Measurements from ENCODE around the gene SLC25A44.
"Not testable (repeated sequence)": the region's sequence is repeated elsewhere in the genome, so short reads cannot be mapped to it uniquely, and the experiment has no call there.

Gene SLC25A44

DNA sequence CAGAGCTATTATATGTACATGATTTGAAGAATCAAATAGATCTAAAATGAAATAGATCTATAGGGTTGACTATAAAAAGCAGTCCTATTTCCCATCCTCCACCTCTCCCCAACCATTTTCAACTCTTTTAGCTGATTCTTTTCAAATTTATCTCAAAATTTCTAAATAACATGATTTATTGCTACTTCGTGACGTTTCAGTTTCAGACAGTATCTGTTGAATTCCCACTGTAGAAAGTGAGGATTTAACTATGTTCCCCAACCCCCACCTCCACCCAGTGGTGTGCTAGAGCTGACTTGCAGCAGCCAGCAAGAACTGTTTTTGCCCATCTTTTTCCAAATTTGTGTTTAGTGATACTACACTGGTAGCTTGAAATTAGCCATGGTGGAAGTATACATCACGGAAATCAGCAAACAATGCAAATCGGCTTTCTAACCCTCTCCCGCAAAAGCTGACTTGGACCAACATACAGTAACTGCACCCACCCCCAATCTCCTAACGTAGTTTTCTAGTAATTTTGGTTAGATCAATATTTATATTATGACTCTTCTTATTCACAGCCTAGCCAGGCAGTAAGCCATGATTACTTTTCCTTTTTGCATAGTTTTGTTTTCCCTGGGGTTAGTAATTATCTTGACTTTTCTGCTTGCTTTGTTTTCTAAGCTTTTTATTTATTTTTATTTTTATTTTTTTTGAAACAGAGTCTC lies 29.6 kb upstream of the SLC25A44 start:
- no peak for DNase-seq

DNA sequence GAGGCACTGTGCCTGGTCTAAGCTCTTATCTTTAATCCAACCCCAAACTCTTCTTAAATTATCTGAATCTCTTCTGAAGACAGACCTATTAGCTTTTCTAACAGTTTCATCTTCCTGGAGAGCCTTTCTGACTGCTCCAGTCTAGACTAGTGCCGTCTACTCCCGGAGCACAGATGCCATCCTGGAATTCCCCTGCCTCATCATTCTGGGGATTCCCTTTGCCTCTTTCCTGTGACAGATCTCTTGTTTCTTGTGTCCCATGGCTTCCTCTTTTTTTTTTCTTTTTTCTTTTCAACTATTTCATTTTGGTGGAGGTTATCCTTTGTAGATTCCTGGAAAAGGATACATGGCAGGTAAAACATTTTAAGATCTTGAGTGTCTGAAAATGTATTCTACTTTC lies 28.8 kb upstream of the SLC25A44 start:
- no peak for DNase-seq

DNA sequence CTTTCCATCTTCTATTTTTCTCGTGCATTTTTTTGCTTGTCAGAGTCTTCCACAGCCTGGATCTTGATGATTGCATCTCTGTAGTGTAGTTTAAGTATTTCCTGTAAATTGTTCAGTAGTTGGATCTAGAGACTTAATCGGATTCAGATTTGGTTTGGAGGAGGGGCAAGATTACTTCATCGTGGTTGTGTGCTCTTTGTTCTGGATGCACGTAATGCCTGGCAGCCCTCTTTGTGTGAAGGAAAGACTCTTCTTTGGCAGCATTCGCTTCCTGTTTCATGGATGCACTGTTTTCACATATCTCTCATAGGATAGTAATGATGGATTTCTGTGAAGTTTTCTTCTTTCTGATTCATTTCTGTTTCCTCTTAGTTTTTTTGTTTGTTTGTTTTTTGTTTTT lies 26.4 kb upstream of the SLC25A44 start:
- DNase-seq, result no peak

DNA sequence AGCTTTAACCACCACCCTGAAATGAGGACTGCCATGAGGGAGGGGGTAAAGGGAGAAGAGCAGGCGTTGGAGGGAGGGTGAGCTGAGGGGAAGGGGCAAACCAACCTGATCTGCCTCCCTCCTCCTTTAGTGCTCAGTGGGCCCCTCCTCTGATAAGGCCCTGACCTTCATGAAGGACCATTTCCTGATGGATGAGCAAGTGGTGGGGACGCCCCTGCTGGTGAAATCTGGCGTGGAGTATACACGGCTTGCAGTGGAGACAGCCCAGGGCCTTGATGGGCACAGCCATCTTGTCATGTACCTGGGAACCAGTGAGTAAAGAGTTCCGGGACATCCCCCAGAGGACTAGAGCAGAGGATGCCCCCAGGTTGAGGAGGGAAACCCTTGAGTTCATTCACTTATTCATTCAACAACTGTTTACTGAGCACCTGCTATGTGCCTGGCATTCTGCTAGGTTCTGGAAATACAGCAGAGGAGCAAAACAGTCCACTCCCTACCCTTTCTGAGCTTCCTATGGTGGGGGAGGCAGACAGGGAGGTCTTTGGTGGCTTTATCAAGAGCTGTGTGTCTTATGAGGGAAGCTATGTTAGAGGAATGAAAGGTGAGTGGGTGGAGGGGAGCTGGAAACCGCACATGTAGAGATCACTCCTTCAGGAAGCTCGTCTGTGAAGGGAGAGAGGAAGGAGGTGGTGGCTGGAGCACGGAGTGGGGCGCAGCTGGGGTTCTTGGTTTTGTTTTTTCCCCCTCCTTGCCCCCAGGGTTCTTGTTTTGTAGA lies 21.0 kb upstream of the SLC25A44 start:
- DNase-seq, result no peak

DNA sequence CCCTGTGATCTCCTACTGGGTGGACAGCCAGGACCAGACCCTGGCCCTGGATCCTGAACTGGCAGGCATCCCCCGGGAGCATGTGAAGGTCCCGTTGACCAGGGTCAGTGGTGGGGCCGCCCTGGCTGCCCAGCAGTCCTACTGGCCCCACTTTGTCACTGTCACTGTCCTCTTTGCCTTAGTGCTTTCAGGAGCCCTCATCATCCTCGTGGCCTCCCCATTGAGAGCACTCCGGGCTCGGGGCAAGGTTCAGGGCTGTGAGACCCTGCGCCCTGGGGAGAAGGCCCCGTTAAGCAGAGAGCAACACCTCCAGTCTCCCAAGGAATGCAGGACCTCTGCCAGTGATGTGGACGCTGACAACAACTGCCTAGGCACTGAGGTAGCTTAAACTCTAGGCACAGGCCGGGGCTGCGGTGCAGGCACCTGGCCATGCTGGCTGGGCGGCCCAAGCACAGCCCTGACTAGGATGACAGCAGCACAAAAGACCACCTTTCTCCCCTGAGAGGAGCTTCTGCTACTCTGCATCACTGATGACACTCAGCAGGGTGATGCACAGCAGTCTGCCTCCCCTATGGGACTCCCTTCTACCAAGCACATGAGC lies 17.2 kb upstream of the SLC25A44 start:
- DNase-seq, result no peak

GRCh38 chr1:156177919-156178654 lies 15.8 kb upstream of the SLC25A44 start:
- no peak for DNase-seq

DNA sequence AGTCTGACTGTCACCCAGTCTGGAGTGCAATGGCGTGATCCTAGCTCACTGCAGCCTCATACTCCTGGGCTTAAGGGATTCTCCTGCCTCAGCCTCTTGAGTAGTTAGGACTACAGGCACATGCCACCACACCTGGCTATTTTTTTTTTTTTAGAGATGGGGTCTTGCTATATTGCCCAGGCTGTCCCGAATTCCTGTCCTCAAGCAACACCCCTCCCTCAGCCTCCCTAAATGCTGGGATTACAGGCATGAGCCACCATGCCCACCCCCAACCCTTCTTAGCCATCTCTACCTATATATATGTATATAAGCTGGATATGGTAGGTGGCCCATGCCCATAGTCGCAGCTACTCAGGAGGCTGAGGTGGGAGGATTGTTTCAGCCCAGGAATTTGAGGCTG lies 13.4 kb upstream of the SLC25A44 start:
- DNase-seq, result no peak

GRCh38 chr1:156181391-156181924 lies 12.4 kb upstream of the SLC25A44 start:
- DNase-seq, result not testable (repeated sequence)

DNA sequence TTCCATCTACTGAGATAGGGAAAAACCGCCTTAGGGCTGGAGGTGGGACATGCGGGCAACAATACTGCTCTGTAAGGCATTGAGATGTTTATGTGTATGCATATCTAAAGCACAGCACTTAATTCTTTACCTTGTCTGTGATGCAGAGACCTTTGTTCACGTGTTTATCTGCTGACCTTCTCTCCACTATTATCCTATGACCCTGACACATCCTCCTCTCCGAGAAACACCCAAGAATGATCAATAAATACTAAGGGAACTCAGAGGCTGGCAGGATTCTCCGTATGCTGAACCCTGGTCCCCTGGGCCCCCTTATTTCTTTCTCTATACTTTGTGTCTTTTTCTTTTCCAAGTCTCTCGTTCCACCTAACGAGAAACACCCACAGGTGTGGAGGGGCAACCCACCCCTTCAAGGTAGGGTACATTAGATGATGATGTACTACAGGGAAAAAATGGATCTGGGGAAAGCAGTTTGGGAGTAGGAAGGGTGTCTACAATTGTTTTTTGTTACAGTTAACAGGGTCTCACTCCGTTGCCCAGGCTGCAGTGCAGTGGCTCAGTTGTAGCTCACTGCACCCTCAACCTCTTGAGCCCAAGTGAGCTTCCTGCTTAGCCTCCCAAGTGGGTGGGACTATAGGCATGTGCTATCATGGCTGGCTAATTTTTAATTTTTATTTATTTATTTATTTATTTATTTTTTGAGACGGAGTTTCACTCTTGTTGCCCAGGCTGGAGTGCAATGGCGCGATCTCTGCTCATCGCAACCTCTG lies 11.7 kb upstream of the SLC25A44 start:
- not testable (repeated sequence) for DNase-seq

DNA sequence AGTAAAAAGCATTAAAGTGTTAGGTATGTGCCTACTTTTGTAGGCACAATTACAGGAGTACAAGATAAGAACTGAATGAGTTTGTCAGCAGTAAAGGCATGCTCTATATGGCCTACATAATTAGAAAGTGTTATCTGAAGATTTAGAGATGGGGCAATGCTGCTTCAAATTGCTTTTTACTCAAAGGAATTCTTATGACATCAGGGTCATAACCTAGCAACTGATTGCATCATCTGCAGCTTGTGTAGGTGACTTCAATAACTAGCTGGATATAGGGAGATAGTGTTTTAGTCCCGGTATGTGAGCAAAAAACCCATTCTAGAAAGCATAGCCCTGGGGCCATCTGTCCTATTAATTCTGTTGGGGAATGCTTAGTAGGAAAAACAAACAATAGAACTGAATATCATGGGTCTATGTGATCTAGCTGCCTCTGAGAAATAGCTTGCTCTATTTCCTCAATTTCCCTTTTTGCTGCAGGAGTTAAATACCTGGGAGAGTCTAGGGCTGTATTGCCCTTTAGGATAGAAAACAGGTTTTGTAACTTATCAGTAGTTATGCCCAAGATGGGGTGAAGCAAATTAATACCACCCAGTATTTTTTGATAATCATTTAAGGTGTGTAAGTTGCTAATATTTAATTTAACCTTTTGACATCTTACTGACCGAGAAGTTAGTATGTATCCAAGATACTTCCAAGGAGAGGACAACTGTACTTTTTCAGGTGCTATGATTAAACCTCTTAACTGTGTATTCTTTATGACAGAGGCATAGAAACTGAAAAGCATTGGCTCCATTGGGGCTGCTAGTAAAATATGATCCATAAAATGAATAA lies 7.3 kb upstream of the SLC25A44 start:
- DNase-seq, result not testable (repeated sequence)

GRCh38 chr1:156190265-156190664 lies 3.6 kb upstream of the SLC25A44 start:
- not testable (repeated sequence) for DNase-seq

DNA sequence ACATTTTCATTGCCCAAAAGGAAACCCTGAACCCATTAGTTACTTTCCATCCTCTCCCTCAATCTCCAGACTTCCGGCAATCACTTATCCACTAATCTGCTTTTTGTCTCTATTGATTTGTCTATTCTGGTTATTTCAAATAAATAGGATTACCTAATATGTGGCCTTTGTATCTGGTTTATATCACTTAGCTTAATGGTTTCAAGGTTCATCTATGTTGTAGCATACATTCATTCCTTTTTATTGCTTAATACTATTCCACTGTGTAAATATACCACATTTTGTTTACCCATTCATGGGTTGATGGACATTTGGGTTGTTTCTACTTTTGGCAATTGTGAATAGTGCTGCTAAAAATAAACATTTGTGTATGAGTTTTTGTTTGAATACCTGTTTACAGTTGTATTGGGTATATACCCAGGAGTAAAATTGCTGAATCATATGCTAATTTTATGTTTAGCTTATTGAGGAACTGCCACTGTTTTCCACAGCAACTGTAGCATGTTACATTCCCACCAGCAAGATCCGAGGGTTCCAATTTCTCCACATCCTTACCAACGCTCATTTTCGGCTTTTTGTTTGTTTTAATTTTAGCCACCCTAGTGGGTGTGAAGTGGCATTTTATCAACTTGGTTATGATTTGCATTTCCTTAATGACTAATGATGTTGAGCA lies 2.5 kb upstream of the SLC25A44 start:
- no peak for DNase-seq

GRCh38 chr1:156193208-156193487 lies 756 bp upstream of the SLC25A44 start:
- DNase-seq, result no peak

GRCh38 chr1:156194300-156194652 lies 372 bp downstream of the SLC25A44 start:
- no peak for DNase-seq

GRCh38 chr1:156195853-156196252 lies 1.9 kb downstream of the SLC25A44 start:
- DNase-seq, result no peak

- no peak for DNase-seq
Measured at GRCh38 chr1:156196445-156196844, 2.5 kb downstream of the SLC25A44 start.

GRCh38 chr1:156198831-156199349 lies 5.0 kb downstream of the SLC25A44 start:
- no peak for DNase-seq

DNA sequence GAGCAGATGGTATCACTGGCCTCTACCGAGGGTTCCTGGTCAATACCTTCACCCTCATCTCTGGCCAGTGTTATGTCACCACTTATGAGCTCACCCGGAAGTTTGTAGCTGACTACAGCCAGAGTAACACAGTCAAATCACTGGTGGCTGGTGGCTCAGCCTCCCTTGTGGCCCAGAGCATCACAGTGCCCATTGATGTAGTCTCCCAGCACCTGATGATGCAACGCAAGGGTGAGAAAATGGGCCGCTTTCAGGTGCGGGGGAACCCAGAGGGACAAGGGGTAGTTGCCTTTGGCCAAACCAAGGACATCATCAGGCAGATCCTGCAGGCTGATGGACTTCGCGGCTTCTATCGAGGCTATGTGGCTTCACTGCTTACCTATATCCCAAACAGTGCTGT lies 6.1 kb downstream of the SLC25A44 start:
- no peak for DNase-seq

- no peak for DNase-seq
Measured at GRCh38 chr1:156203331-156203730, 9.4 kb downstream of the SLC25A44 start.

GRCh38 chr1:156204686-156205085 lies 10.8 kb downstream of the SLC25A44 start:
- no peak for DNase-seq

- no peak for DNase-seq
Measured at GRCh38 chr1:156211243-156211642, 17.3 kb downstream of the SLC25A44 start.
